ENCODE results near the gene PCP4L1. TPM values are rescaled to one million over a fixed set of nuclear protein-coding genes. Genes with fewer than 3 reads are reported as not detected.

Gene PCP4L1
- total RNA-seq, 1 donor from 2014 or later, result not detected

DNA sequence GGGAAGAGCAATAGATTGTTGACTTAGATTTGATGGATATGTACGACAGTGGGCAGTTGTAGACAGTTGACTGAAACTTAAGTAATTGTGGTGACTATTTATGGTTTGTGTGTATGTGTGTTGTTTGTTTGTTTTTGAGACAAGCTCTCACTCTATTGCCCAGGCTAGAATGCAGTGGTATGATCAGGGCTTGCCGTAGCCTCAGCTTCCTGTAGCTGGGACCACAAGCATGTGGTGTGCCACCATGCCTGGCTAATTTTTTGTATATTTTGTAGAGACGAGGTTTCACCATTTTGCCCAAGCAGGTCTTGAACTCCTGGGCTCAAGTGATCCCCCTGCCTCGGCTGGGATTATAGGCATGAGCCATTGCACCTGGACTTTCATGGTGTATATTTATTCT lies 65.5 kb downstream of the PCP4L1 start:
- no peak for DNase-seq (ENCODE audit: low spot score in 2 of 2)
- Histone ChIP-seq H3K4me1 (no peaks in the 10 kb centered on the region), H3K36me3 (peaks cover 31 to 52% of the 10 kb centered on the region in 2 donors), H3K27ac (no peak overlapping the region), H3K4me3 (no peak overlapping the region), H3K9me3 (no peaks in the 10 kb centered on the region), H3K27me3 (no peaks in the 10 kb centered on the region)
- no peak for TF ChIP-seq CTCF (IDR thresholded peaks at IDR 0.05)
- intact Hi-C loops (cut with DNase I), result no loop called here

GRCh38 chr1:161330346-161330745 lies 71.8 kb downstream of the PCP4L1 start:
- H3K36me3 ChIP-seq, result peaks cover 67 to 94% of the 10 kb centered on the region in 2 donors
- no peak overlapping the region for H3K27ac ChIP-seq
- no peak for DNase-seq (ENCODE audit: low spot score in 2 of 2)
- no peaks in the 10 kb centered on the region for H3K27me3 ChIP-seq
- H3K9me3 ChIP-seq, result no peaks in the 10 kb centered on the region
- no peaks in the 10 kb centered on the region for H3K4me1 ChIP-seq
- TF ChIP-seq CTCF (IDR thresholded peaks at IDR 0.05), result no peak
- no peak overlapping the region for H3K4me3 ChIP-seq
- intact Hi-C loops (cut with DNase I), result no loop called here

- TF ChIP-seq CTCF (IDR thresholded peaks at IDR 0.05), result no peak
- intact Hi-C loops (cut with DNase I), result no loop called here
- no peak for DNase-seq (ENCODE audit: low spot score in 2 of 2)
- H3K27me3 ChIP-seq, result no peaks in the 10 kb centered on the region
- no peaks in the 10 kb centered on the region for H3K9me3 ChIP-seq
- peaks cover 47 to 82% of the 10 kb centered on the region in 2 donors for H3K36me3 ChIP-seq
- H3K4me1 ChIP-seq, result no peaks in the 10 kb centered on the region
- H3K27ac ChIP-seq, result no peak overlapping the region
- H3K4me3 ChIP-seq, result no peak overlapping the region
Measured at GRCh38 chr1:161333166-161333565, 74.6 kb downstream of the PCP4L1 start.

Other genes with a start within 250 kb of the PCP4L1 start
- gene F11R, start 237.6 kb upstream of the PCP4L1 start, total RNA-seq, result 19.9 TPM
- not detected for gene TSTD1, start 219.8 kb upstream of the PCP4L1 start, total RNA-seq
- gene USF1, start 212.8 kb upstream of the PCP4L1 start, total RNA-seq, result 68.5 TPM
- gene ARHGAP30, start 188.9 kb upstream of the PCP4L1 start, total RNA-seq, result 14.7 TPM
- not detected for gene NECTIN4, start 169.2 kb upstream of the PCP4L1 start, total RNA-seq
- 0.32 TPM for gene KLHDC9, start 160.4 kb upstream of the PCP4L1 start, total RNA-seq
- 16.3 TPM for gene PFDN2, start 140.7 kb upstream of the PCP4L1 start, total RNA-seq
- gene NIT1, start 140.6 kb upstream of the PCP4L1 start, total RNA-seq, result 44.9 TPM
- 27.8 TPM for gene DEDD, start 126.1 kb upstream of the PCP4L1 start, total RNA-seq
- 3.3 TPM for gene UFC1, start 104.8 kb upstream of the PCP4L1 start, total RNA-seq
- 31.9 TPM for gene USP21, start 99.2 kb upstream of the PCP4L1 start, total RNA-seq
- gene PPOX, start 92.3 kb upstream of the PCP4L1 start, total RNA-seq, result 4.8 TPM
- 26.9 TPM for gene B4GALT3, start 81.2 kb upstream of the PCP4L1 start, total RNA-seq
- gene ADAMTS4, start 59.7 kb upstream of the PCP4L1 start, total RNA-seq, result 109 TPM
- gene NDUFS2, start 56.4 kb upstream of the PCP4L1 start, total RNA-seq, result 107 TPM
- gene FCER1G, start 43.5 kb upstream of the PCP4L1 start, total RNA-seq, result 69.9 TPM
- 161 TPM for gene APOA2, start 35.1 kb upstream of the PCP4L1 start, total RNA-seq
- gene TOMM40L, start 32.7 kb upstream of the PCP4L1 start, total RNA-seq, result 26.6 TPM
- gene NR1I3, start 20.5 kb upstream of the PCP4L1 start, total RNA-seq, result 0.21 TPM
- 2.4 TPM for gene MPZ, start 51.2 kb downstream of the PCP4L1 start, total RNA-seq
- 23.2 TPM for gene SDHC, start 55.6 kb downstream of the PCP4L1 start, total RNA-seq
- gene CFAP126, start 109.1 kb downstream of the PCP4L1 start, total RNA-seq, result not detected
- 23.6 TPM for gene FCGR2A, start 246.7 kb downstream of the PCP4L1 start, total RNA-seq

Measured in ascending aorta (tissue), 2 donors.